Ovary (tissue), 3 donors: ENCODE measurements around the gene MGA.

ENCODE experiments used
- EP300 ChIP-seq: sonication (generic); formaldehyde crosslinking; IDR thresholded peaks from one replicate; pipeline ENCODE4 v1.6.1; 2017; ENCODE audit warnings: antibody characterized with exemption
- POLR2A ChIP-seq: fragments of 450-650 bp; IDR thresholded peaks from one replicate; pipeline ENCODE4 v1.6.1; 2017; ENCODE audit warnings: antibody characterized with exemption, mild to moderate bottlenecking, moderate library complexity
- TF ChIP-seq, protein P1 (sequence below), 3 donors: fragments of 450-650 bp in 2 of 3; fragments of 200-600 bp in 1 of 3; IDR thresholded peaks; one replicate each; pipeline versions ENCODE4 v1.5.1 to v1.8.0; 2016 to 2022; ENCODE audit warnings: antibody characterized with exemption in 3 of 3, mild to moderate bottlenecking in 1 of 3
- donor health status: DM: no; HTN: no; CAD: no.

DNA sequence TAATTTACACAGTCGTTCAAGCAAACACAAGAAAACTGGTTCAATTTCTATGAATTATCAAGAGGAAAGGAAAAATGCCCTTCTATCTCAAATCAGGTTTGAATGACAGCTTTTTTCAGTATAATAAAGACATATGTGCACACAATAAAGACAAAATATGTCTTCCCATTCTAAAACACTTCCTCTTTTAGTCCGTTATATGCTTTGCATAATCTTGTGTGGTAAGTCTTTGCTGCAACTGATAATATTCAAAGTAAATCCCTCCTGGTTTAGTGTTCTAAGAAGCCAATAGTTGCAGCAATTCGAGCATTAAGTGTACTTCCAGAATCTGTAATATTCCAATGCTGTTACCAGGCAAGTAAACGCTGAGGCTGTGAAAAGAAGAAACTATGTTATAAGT is 70.3 kb downstream of the MGA start:
- TF ChIP-seq, protein P1, sequence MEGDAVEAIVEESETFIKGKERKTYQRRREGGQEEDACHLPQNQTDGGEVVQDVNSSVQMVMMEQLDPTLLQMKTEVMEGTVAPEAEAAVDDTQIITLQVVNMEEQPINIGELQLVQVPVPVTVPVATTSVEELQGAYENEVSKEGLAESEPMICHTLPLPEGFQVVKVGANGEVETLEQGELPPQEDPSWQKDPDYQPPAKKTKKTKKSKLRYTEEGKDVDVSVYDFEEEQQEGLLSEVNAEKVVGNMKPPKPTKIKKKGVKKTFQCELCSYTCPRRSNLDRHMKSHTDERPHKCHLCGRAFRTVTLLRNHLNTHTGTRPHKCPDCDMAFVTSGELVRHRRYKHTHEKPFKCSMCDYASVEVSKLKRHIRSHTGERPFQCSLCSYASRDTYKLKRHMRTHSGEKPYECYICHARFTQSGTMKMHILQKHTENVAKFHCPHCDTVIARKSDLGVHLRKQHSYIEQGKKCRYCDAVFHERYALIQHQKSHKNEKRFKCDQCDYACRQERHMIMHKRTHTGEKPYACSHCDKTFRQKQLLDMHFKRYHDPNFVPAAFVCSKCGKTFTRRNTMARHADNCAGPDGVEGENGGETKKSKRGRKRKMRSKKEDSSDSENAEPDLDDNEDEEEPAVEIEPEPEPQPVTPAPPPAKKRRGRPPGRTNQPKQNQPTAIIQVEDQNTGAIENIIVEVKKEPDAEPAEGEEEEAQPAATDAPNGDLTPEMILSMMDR (IDR thresholded peaks at IDR 0.05), result no peak
- no peak for TF ChIP-seq POLR2A
- TF ChIP-seq EP300, result no peak
